Measurements from ENCODE around the gene KCNJ1.
A peak's percentile ranks its signal among the peaks of the same experiment; 100 is the strongest.

KCNJ1 gene

DNA sequence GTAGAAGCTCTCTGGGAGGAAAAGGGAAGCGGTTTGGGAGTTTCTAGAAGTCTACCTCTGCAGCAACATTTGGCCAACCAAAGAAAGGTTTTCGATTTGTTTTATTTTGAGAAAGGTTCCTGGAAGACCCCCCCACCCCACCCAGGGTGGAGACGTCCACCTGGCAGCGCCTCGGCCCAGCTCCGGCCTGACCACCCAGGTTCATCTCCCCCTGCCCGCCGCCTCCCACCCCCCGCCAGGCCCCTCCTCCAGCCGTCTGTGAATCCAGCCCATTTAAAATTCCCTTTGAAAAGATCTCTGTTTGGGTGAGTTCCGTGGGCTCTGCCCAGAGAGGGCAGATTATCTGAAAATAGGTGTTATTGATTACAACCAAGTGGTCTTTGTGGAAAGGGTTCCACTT, 43.3 kb downstream of the KCNJ1 start:
- DNase-seq (ENCODE audit: low spot score) = no peak

DNA sequence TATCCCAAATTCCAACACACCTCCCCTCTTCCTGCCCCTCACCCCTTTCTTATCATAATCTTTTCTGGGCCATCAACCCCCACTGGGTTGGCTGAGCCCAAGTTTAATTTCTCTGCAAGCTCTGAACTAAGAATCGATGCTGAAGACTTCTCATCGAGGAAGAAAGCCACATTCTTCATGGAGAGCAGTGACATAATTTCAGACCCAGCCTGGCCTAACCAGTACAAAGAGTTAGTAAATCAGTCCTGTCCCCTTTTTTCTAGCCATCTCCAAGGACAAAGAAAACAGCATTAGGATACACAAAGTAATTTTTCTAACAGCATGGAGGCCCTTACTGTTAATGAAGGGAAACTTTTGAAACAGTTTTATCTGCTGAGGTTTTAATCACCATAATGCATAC, 45.0 kb downstream of the KCNJ1 start:
- DNase-seq (ENCODE audit: low spot score) = no peak

DNA sequence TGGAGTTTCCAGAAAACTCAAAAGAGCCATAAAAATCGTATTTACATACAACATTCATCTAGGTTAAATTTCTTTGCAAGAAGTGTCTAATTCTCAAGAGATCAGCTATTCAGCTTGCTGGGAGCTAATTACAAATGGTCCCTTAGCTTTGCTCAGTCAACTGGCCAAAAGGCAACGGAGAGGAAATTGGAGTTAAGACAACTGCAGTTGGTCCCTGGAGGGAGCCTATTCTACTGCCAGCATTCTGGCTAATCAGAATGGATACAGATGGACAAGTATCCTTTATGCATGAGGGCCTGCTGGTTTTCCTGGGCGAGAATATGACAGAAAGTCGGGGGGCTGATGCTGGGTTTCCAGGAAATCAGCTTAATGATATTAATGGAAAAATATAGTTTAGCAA, 45.5 kb downstream of the KCNJ1 start:
- DNase-seq (ENCODE audit: low spot score) = no peak

DNA sequence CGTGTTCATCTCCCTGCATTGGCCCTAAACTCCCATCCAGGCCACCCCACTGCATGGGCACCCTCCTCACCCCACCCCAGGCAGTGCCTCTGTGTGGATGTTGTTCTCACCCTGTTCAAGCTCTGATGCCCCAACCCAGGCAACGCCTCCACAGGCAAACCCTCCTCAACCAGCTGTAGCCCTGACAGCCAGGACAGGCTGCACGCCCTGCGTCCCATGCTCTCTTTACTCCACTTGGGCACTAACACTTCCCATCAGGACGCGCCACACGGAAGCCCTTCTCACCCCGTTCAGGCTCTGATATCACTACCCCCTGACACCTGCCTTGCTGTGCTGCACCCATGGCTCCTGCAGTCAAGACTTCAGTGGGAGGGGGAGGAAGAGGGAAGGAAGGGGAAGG, 47.9 kb downstream of the KCNJ1 start:
- DNase-seq (ENCODE audit: low spot score) = no peak

DNA sequence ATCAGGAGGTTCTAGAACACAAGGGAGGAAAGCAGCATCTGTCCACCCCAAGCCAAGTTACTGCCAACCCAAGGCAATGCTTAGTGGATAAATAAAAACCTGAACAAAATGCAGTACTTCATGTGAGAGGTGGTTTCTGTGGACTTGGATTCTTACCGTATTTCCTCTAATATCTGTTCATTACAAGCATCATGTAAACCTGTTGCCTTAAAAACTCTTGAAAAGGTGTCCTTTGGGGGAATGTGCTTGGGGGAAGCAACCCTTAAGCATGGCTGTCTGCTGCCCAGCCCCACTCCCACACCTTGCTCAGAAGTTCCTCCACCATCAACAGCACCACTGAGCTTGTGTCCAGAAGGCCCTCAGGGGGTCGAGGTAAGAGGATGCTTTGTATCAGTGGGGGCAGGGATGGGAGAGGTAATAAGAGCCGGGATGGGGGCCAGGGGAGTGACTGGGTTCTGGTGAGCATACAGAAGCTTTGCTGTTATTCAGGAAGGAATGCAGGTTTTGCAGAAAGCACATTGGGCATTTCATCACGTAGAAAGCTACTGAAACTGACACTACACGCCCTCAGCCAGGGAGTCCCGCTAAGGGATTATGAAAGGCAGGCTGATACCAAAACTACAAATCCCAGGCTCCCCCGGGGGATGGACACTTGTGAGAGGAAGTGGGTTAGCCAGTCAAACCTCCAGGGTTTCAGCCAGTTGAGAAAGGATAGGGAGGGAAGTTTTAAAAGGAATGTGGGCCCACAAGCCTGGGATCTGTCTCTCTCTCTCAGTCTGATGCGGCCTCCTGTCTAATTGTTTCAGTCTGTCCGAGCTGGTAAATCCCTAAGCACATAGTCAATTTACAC, 52.0 kb downstream of the KCNJ1 start:
- no peak for DNase-seq (ENCODE audit: low spot score)

DNA sequence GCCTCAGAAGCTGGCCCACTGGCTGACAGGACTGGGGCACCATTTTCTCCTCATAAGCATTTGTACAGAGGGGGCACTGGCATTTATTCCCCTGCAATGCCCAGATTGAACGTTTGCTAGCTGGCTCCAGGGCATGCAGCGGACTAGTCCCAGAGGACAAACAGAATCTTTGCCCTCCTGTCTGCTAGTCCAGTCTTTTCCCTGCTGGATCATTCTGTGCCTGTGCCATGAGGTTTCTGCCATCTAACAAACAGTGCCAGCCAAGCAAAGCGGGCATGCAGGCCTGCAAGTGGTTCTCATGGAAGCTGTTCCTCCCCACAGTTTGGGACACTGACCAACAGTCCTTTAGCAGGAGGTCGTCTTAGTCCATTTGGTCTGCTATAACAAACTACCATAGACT, 53.4 kb downstream of the KCNJ1 start:
- DNase-seq (ENCODE audit: low spot score) = no peak

DNA sequence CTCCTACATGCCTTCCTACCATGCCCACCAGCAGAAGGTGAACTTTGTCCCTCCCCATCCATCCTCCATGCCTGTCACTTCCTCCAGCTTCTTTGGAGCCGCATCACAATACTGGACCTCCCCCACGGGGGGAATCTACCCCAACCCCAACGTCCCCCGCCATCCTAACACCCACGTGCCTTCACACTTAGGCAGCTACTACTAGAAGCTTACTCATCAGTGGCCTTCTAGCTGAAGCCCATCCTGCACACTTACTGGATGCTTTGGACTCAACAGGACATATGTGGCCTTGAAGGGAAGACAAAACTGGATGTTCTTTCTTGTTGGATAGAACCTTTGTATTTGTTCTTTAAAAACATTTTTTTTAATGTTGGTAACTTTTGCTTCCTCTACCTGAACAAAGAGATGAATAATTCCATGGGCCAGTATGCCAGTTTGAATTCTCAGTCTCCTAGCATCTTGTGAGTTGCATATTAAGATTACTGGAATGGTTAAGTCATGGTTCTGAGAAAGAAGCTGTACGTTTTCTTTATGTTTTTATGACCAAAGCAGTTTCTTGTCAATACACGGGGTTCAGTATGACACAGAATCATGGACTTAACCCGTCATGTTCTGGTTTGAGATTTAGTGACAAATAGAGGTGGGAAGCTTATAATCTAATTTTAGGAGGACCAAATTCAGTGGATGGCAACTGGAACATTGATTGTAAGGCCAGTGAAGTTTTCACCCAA, 56.1 kb downstream of the KCNJ1 start:
- no peak for DNase-seq (ENCODE audit: low spot score)

DNA sequence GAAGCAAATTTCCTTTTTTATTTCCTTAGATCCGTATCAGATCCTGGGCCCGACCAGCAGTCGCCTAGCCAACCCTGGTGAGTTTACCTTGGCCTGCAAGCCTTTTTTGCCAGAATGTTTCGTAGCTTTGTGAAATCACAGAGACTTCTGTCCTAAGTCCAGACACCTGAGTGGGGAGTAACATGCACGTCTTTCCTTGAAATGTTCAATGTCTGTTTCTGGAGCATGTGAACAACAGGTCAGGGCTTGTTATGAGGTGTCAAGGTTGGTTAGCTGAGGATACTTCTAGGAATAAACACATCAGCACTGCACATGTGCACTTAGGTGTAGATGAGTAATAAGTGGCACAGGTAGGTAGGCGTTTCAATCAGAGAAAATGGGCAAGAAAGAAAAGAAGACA, 58.0 kb downstream of the KCNJ1 start:
- no peak for DNase-seq (ENCODE audit: low spot score)

DNA sequence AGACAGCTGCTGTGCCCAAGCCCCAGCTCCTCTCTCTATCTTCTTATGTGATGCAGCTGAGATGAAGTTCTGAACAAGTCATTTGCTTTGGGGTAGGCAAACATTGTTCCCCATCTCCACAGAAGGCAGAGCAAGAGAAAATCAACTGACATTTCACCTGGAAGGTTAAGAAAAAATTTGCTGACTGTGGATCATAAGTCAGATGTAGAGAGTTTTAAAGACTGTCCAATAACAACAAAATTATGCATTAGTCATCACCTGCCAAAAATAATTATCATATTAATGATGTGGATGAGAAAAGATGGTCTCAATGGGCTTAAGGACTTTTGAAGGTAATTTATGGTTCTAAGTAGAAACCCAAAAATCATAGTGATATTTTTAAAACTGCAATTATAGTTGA, 59.2 kb downstream of the KCNJ1 start:
- no peak for DNase-seq (ENCODE audit: low spot score)

DNA sequence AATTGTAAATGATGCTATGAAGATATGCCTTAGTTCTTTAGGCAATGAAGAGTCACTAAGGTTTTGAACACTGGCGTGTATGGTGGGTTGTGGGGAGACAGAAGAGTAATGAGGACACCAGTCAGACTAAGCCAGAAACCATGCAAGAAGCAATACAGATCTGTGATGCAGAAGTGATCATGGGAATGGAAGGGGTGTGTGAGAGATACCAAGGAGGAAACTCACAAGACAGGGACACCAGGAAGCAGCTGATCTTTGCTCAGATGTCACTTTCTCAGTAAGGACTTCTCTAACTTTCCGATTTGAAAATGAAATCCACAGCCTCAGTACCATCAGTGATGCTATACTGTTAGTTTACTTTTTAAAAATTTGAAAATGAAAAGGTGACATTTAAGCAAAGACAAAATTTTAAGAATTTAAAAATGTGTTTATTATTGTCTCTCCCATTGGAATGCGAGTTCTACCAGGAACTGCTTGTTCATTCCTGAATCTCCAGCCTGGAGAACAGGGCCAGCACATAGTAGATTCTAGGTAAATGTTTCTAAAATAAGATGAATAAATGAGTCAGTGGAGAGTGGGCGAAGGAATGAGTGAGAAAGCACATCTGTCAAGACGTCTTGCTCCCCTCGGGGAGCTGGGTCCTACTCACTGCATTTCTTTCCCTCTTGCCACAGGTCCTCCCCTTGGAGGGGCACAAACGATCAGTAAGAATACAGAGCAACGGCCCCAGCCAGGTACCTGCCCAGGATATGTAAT, 60.4 kb downstream of the KCNJ1 start:
- no peak for DNase-seq (ENCODE audit: low spot score)

DNA sequence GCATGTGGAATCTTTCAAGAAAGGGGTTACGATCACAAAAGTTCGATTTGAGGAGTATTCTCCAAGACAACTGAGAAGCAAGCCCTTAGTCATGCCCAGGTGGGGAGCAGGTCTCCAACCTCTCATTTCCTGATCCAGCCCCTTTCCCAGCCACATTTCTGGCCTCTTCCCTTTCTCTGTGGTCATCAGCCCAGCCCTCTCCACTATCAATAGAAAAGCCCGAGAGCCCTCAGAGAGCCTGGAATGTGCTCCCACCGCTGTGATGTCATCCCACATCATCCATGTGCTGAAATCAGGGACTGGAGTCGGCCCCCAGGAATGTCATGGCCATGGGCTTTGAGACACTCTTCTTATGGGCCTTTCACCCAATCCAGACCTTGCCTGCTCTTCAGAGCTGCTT, 62.6 kb downstream of the KCNJ1 start:
- no peak for DNase-seq (ENCODE audit: low spot score)

DNA sequence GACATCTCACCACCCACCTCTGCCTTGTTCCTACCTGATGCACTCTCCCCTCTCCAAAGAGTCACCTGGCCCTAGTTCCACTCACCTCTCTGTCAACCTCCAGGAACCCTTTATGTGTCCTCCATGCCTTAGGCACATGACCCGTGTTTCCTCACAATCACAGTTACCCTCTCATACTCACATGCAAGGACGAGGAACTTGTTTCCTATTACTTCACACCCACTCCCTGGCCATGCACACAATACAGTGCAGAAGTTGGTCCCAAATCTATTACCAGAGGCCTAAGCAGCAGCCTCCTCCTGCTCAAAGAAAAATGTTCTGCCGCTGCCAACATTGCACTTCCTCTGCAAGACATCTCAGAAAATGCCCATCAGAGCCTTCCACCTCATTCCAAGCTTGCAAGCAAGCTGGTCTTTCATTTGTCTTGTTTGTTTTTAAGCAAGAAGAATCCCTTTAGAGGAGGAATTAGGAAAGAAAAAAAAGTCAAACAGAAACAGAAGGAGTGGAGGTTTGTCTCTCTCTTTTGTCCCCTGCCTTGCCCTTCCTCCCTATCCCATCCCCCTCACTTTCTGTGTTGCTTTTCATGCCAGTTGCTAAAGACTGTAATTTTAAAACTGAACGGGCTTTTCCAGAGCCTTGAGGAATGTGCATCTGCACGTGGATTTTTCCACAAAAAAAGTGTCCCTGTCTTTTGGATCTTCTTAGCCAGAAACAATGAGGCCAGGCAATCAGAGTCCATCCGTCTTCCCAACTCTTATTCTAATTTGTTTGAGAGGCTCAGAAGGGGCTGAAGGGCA, 63.4 kb downstream of the KCNJ1 start:
- peak; percentile 17 for DNase-seq (ENCODE audit: low spot score)

DNA sequence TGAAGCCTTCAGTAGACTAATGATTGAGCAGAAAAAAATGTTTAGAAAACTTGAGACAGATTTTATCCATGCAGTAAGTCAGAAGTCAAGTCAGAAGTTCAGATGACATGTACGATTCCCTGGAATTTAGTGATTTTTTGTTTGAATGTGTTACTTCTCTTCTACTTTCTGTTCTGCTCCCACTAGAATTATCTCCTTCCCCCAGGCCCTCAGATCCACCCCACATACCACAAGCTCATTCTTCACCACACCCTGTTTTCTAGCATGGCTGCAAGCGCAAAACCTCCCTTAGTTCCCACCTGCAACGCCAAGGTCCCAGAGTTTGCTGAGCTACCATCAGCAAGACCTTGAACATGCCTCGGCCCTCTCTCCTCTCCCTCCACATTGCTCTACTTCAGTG, 64.1 kb downstream of the KCNJ1 start:
- DNase-seq (ENCODE audit: low spot score) = no peak

DNA sequence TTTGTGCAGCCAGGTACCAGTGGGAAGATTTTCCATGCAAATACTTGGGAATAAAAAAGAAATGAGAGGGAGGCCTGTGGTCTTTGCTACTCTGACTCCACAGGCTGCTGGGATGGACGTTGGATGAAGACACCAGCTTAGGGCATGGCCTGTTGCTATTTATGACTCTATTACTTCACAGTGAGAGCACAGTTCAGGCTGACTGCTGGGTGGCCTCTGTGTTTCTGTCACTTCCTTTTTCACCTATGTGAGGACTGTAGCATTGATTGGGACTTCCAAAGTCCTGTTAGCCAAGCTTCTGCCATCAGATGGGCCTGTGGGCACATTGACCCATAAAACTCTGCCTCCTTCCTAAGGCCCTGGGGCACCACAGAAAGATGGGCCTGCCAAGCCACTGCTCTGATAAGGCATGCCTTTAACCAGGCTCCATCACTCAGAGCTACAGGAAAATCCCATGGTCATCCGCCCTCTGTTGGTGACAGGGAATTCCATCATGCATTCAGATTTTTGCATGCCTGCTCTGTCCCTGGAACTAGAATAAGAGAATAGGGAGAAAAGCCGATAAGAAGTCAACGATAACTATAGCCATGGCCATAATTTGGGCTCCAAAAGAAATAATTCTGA, 64.6 kb downstream of the KCNJ1 start:
- DNase-seq (ENCODE audit: low spot score) = peak; percentile 30

DNA sequence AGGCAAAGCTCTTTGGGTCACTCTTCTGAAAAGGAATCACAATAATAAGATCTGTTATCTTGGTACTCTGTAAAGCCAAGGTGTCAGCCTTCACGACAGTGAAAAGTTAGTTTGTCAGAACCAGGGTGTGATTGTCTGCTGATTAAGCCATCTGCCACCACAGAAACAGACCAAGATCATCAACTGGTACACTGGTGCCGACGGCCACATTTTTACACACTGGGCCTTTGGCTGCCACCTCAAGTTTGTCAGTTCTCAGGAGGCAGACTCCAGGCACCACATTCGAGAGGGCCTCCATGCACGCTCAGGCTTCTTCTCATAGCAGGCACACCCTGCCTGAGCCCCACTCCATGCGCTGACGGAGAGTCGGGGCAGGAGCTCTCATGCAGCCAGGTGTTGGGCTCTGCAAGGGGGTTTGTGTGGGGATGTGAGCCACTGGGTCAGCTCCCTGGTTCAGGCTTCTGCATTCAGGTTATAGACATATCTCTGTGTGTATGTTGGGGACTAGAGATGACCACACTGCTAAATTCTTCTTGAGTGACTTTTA, 66.2 kb downstream of the KCNJ1 start:
- no peak for DNase-seq (ENCODE audit: low spot score)

DNA sequence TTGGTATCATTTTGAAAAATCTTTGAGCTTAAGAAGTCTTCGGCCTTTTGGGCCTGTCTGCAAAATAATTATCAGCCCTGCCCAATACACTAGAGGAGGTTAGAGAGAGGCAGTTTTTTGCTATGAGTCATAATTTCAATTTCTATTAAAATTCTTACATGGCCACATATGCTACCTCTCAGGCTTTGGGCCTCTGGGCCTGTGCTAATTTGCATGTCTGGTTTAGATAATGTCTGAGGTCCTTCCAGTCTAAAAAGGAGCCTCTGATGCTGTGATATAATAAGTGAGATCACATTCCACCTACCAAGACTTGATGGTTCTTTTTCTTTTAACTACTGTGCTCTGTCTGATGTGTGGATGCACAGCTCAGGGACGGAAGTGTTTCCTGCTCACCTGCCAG, 70.8 kb downstream of the KCNJ1 start:
- no peak for DNase-seq (ENCODE audit: low spot score)

DNA sequence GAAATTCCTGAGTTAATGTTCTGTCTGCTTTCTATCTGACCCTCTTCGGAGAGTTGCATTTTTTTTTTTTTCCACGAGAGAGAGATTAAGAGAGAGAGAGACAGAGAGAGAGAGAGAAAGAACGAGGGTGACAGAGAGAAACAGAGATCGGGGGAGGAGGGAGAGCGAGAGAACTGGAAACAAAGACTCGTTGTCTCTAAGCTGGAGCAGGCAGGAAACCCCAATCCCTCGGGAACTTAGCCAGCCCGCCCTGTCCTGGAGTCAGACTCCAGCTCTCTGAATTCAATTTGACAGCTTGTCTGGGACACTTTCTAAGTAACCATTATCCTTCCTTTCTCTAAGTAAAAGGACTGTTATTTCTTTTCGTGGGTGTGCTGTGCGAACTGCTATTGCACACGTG, 76.9 kb downstream of the KCNJ1 start:
- DNase-seq (ENCODE audit: low spot score) = peak; percentile 94

DNA sequence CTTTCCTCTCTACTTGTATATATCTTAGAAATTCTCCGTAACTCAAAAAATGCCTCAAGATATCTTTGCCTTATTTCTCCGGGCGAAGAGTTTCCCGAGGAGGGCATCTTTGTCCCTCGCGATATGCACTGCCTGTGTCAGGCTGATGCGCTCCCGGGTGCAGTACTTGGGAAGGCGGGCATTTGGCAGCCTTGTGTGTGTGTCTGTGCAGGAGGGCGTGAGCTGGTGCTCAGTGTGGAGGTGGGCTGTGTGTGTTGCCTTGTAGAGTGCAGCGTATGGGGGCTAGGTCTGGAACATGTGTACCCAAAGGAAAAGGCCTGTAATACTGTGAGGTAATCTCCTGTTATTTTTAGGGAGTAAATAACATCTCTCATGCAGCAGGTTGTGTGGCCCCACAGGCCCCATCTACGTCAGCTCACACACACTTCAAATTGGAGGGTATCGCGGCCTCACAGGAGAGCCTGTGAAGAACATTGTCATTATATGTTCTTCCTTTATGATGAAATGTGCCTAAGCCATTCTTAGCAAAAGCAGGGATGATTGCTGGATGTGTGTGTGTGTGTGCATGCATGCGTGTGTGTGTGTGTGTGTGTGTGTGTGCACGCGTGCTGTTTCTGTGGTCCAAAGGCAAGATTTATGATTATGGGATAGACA, 77.5 kb downstream of the KCNJ1 start:
- DNase-seq (ENCODE audit: low spot score) = no peak
